ENCODE measurements around the gene TRAIP.

- TF ChIP-seq POLR2A (IDR thresholded peaks at IDR 0.05; ENCODE audit: low read depth) (no peak), CTCF (IDR thresholded peaks at IDR 0.05) (no peak), POLR2AphosphoS5 (IDR thresholded peaks at IDR 0.05) (no peak)
Measured at GRCh38 chr3:49879721-49880120, 23.4 kb upstream of the TRAIP start.
